ENCODE measurements around the gene CLMN.

The CLMN gene

DNA sequence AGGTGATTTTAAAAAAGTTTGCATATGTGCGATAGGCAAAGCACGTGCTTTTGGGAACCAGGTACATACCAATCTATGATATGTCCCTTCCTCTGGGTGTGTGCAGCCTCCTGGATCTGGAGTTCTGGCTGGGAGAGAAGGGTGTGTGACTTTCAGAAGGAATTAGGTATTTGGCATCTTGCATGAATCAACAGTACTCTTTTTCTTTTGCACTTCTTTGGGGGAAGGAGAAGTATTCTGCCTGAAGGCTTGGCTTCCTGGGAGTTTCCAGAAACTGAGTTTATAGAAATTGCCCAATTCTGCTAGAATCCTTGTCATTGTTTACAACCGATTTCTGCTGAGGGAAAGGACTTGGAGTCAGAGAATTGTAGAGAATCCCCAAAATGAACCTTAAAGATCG lies 2.9 kb upstream of the CLMN start:
- H3K4me3 ChIP-seq (replicated peaks; ENCODE audit: insufficient read depth, low read length) = no peak overlapping the region
- no peak overlapping the region for H3K27ac ChIP-seq (replicated peaks)
- DNase-seq (ENCODE audit: low read depth in 1 of 2, low spot score in 1 of 2) = no peak
- no peaks in the 10 kb centered on the region for H3K27me3 ChIP-seq (ENCODE audit: insufficient read depth, poor library complexity, severe bottlenecking)
- no peak for TF ChIP-seq SPI1 (IDR thresholded peaks at IDR 0.05; ENCODE audit: borderline replicate concordance, low read depth)
- no peak for TF ChIP-seq GABPA (IDR thresholded peaks at IDR 0.05; ENCODE audit: low read depth)
- TF ChIP-seq, protein P1, sequence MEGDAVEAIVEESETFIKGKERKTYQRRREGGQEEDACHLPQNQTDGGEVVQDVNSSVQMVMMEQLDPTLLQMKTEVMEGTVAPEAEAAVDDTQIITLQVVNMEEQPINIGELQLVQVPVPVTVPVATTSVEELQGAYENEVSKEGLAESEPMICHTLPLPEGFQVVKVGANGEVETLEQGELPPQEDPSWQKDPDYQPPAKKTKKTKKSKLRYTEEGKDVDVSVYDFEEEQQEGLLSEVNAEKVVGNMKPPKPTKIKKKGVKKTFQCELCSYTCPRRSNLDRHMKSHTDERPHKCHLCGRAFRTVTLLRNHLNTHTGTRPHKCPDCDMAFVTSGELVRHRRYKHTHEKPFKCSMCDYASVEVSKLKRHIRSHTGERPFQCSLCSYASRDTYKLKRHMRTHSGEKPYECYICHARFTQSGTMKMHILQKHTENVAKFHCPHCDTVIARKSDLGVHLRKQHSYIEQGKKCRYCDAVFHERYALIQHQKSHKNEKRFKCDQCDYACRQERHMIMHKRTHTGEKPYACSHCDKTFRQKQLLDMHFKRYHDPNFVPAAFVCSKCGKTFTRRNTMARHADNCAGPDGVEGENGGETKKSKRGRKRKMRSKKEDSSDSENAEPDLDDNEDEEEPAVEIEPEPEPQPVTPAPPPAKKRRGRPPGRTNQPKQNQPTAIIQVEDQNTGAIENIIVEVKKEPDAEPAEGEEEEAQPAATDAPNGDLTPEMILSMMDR (IDR thresholded peaks at IDR 0.05; ENCODE audit: insufficient read depth, low read length) = no peak
- TF ChIP-seq, protein P2, sequence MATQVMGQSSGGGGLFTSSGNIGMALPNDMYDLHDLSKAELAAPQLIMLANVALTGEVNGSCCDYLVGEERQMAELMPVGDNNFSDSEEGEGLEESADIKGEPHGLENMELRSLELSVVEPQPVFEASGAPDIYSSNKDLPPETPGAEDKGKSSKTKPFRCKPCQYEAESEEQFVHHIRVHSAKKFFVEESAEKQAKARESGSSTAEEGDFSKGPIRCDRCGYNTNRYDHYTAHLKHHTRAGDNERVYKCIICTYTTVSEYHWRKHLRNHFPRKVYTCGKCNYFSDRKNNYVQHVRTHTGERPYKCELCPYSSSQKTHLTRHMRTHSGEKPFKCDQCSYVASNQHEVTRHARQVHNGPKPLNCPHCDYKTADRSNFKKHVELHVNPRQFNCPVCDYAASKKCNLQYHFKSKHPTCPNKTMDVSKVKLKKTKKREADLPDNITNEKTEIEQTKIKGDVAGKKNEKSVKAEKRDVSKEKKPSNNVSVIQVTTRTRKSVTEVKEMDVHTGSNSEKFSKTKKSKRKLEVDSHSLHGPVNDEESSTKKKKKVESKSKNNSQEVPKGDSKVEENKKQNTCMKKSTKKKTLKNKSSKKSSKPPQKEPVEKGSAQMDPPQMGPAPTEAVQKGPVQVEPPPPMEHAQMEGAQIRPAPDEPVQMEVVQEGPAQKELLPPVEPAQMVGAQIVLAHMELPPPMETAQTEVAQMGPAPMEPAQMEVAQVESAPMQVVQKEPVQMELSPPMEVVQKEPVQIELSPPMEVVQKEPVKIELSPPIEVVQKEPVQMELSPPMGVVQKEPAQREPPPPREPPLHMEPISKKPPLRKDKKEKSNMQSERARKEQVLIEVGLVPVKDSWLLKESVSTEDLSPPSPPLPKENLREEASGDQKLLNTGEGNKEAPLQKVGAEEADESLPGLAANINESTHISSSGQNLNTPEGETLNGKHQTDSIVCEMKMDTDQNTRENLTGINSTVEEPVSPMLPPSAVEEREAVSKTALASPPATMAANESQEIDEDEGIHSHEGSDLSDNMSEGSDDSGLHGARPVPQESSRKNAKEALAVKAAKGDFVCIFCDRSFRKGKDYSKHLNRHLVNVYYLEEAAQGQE (IDR thresholded peaks at IDR 0.05; ENCODE audit: insufficient replicate concordance, low read depth) = no peak
- no peak for TF ChIP-seq POLR2AphosphoS5 (IDR thresholded peaks at IDR 0.05; ENCODE audit: low read depth)

DNA sequence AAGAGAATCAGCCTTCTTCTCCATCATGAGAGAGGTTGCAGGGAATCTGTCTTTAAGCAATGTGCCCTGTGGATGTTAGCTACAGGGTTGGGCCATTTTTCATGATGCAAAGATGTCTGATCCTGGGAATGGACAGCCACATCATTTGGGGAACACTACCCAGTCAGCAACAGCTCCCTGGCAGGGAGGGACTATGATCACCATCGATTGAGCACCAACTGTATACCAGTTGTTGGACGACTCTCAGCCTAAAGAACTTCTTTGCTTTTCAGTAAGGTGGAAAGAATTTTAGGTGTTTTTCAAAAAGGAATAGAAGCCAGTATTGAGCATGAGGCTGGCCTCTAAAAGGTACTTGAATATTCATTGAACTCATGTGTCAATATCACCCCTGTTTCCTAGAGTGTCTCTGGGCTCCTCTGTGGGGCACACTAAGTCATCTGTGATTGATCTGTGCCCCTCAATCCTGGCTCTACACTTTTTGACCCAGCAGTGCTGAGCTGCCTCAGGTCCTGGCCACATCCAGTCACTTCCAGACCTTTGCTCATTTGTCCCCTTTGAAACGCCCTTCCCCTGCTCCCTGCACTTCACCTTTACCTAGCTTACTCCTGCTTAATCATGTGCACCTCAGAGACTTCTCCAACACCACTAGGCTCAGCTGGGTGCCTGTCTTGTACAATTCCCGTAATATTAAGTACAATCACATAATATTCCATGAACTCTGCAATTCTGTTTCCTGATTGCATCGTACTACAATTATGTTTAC lies 2.2 kb upstream of the CLMN start:
- no peak for TF ChIP-seq POLR2AphosphoS5 (IDR thresholded peaks at IDR 0.05; ENCODE audit: low read depth)
- Histone ChIP-seq H3K4me3 (replicated peaks; ENCODE audit: insufficient read depth, low read length) (no peak overlapping the region), H3K27ac (replicated peaks) (no peak overlapping the region), H3K27me3 (ENCODE audit: insufficient read depth, poor library complexity, severe bottlenecking) (no peaks in the 10 kb centered on the region)
- DNase-seq (ENCODE audit: low read depth in 1 of 2, low spot score in 1 of 2) = no peak

DNA sequence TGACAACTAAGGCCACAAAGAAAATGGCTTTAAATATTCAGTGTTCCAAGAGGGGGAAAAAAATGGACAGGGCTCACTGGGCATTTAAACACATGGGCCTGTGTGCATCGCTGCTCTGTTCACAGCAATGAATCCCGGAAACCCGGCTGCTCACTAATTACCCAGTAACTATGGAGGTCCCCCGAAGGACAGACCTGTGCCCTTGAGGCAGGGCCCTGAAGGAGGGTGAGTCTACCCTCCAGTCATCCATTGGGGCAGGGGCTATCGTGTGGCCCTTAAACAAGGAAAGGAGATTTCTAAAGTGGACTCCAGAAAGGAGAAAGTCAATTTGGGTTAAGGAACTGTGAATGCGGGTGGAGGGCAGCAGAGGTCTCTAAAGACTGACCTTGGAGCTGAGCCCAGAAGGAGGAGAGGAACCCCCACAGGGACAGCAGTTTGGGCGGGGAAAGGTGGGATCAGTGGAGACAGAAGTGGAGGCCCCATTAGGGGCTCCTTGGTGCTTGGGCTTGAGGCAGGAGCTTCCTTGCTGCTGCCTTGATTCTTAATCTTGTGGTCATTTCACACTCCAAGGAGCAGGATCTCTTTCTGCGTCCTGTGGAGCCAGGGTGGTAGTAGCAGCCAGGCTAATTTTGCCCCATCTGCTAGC lies 1.4 kb upstream of the CLMN start:
- Histone ChIP-seq H3K27me3 (ENCODE audit: insufficient read depth, poor library complexity, severe bottlenecking) (no peaks in the 10 kb centered on the region), H3K4me3 (replicated peaks; ENCODE audit: insufficient read depth, low read length) (no peak overlapping the region), H3K27ac (replicated peaks) (no peak overlapping the region)
- TF ChIP-seq, protein P2 (IDR thresholded peaks at IDR 0.05; ENCODE audit: insufficient replicate concordance, low read depth) = no peak
- TF ChIP-seq GABPA (IDR thresholded peaks at IDR 0.05; ENCODE audit: low read depth) (no peak), POLR2AphosphoS5 (IDR thresholded peaks at IDR 0.05; ENCODE audit: low read depth) (no peak), SPI1 (IDR thresholded peaks at IDR 0.05; ENCODE audit: borderline replicate concordance, low read depth) (no peak)
- TF ChIP-seq, protein P1 (IDR thresholded peaks at IDR 0.05; ENCODE audit: insufficient read depth, low read length) = no peak
- no peak for DNase-seq (ENCODE audit: low read depth in 1 of 2, low spot score in 1 of 2)

DNA sequence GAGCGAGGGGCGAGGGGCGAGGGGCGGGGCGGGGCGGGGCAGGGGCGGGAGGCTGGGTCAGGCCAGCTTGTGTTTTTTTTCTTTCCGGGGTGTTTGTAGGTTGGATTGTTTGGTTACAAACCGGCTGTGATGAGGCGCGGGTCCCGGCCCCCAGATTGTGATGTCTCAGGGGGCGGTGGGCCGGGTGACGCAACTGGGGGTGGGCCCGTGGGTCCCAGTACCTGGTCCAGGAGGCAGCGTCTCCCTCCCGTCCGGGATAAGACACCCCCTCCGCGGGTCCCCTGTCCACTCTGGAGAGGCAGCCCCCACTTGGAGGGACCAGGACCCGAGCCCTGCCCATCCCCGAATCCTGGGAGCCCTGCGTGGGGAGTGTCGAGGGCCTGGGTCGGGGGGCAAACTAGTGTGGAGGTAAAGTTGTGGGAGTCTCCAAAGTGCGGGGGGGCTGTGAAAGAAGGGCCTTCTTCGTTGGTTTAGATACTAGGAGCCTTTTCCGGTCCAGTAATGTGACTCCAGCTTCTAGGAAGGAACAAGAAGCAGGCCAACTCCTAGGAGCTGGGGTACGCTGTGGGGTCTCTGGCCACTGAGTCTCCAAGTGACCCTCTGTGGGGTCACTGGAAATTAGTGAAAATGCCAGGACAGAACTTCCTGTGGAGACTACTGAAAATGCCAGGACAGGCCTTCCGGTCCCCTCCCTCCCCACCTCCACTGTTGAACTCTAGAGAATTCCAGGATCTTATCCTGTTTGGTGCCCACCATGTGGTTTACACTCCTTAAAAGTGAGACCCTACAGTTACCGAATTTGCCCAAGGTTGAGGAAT lies 579 bp upstream of the CLMN start:
- TF ChIP-seq, protein P1 (IDR thresholded peaks at IDR 0.05; ENCODE audit: insufficient read depth, low read length) = no peak
- TF ChIP-seq, protein P2 (IDR thresholded peaks at IDR 0.05; ENCODE audit: insufficient replicate concordance, low read depth) = no peak
- TF ChIP-seq POLR2AphosphoS5 (IDR thresholded peaks at IDR 0.05; ENCODE audit: low read depth) (no peak), SPI1 (IDR thresholded peaks at IDR 0.05; ENCODE audit: borderline replicate concordance, low read depth) (no peak), GABPA (IDR thresholded peaks at IDR 0.05; ENCODE audit: low read depth) (no peak)
- H3K4me3 ChIP-seq (replicated peaks; ENCODE audit: insufficient read depth, low read length) = peak overlapping the region; percentile 24; the same call in 1 of the 2 replicates
- H3K27me3 ChIP-seq (ENCODE audit: insufficient read depth, poor library complexity, severe bottlenecking) = no peaks in the 10 kb centered on the region
- DNase-seq (ENCODE audit: low read depth in 1 of 2, low spot score in 1 of 2) = no peak
- H3K27ac ChIP-seq (replicated peaks) = no peak overlapping the region
